HG03066 (cell line): ENCODE data around the gene DCDC2C.

Experiments used
- ATAC-seq: cut with Tn5 transposase; IDR thresholded peaks from one replicate; pipeline ENCODE4 v1.9.1; 2021; ENCODE audit warnings: low read depth; ENCODE audit not compliant: unreplicated experiment

DCDC2C gene

GRCh38 chr2:3872451-3872850, 169.1 kb downstream of the DCDC2C start:
- no peak for ATAC-seq

DNA sequence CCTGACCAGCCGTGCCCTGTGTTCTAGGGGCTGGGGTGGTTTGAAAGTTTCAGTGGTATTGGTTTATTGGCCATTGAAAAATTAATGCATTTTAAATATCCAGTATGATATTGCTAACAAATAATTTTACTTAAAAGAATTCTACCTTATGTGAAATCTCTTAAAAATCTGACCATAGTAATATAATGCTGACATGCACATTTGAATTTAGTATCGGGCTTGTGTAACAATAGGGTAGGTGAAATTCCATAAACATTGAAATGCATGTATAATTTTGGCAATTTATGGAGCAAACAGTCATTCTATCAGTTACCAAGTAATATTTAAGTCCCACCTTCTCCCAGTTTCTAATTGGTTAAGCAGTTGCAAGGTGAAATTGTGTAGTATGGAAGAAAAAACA, 170.5 kb downstream of the DCDC2C start:
- no peak for ATAC-seq

DNA sequence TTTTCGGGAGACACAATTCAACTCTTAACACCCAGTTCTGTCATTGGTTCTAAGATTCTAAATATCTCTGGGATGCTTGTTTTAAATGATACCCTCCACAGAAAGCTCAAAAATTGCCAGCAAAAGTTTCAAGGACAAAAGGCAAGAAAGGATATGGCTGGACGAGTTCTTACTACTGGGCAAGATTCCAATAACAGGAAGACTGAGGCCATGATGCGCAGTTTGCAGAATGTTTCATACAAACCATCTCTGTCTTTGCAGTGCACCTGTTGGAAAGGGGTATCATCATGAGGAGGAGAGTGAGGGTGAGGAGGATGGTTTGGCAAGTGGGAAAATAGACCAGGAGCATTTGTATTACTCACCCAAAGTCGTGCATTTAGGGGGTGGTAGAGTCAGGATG, 172.8 kb downstream of the DCDC2C start:
- ATAC-seq = no peak

GRCh38 chr2:3876685-3877084, 173.3 kb downstream of the DCDC2C start:
- no peak for ATAC-seq

DNA sequence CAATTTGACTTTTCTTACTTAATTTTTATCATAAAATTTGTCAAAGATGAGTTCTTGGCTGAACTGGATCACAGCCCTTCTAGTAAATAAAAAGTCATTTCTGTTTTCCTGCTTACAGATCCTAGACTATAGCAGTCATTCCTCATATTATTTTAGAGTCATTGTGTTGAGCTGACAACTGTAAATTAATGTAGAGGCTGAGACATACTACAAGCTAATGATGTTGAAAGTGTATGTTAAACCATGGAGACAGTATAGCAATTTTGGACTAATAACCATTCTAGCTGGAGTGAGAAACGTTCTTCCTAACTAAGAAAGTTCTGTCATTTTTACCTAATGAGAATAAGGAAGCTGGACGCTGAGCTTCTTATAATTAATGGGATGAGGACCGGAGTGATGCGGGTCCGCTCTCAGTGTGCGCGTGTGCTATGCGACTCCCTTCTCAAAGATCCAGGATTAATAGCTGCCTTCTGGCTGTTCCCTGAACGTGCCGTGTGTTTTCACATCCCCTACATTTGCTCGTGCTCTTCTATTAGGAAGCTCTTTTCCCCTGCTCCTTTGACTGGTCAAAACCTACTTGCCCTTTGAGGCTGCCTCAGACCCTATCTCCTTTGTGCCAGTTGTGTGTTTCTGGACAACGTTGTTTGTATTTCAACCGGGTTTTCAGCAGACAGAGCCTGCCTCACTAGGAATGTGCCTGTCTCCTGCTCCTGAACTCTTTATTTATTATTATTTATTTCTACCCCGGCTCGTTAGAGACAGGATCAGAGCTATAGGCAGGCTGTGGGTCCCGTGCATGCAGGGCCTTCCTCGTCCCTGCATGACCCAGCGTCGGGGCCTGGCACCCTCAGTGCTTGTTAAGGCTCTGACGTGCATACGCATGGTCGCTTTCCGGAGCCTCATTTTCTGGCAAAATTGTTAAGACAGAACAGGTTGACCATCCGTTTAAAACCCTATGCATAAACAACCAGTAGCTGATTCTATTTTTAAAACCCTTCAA, 182.6 kb downstream of the DCDC2C start:
- ATAC-seq = no peak

DNA sequence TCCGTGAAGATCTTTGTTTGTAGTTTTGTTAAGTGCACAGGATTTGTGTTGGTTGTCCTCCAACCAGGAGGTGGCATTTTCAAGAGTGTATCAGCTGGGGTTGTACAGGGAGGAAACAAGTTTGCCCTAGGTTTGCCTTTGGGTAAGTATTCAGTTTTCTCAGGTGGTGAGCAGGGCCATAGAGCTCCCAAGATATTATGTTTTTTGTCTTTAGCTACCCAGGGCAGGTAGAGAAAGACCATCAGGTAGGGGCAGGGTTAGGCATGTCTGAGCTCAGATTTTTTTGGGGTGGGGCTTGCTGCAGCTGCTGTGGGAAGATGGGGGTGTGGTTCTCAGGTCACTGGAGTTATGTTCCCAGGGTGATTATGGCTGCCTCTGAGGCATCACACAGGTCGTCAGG, 191.6 kb downstream of the DCDC2C start:
- ATAC-seq = no peak
